ENCODE results near the gene PICK1.

PICK1 gene

GRCh38 chr22:38046070-38046748 is 11.0 kb upstream of the PICK1 start:
- FAIRE-seq (no peak), DNase-seq (ENCODE audit: insufficient read length, low spot score) (no peak)

- FAIRE-seq (no peak), DNase-seq (ENCODE audit: insufficient read length, low spot score) (no peak)
Observed at GRCh38 chr22:38049812-38050619, 7.2 kb upstream of the PICK1 start.

- DNase-seq (ENCODE audit: insufficient read length, low spot score) (no peak), FAIRE-seq (no peak)
Observed at GRCh38 chr22:38050720-38051119, 6.5 kb upstream of the PICK1 start.

GRCh38 chr22:38051261-38051660 is 5.9 kb upstream of the PICK1 start:
- no peak for FAIRE-seq
- no peak for DNase-seq (ENCODE audit: insufficient read length, low spot score)

GRCh38 chr22:38051900-38052862 is 5.0 kb upstream of the PICK1 start:
- peak; percentile 89 for DNase-seq (ENCODE audit: insufficient read length, low spot score)
- peak; percentile 74 for FAIRE-seq

GRCh38 chr22:38062791-38063190 is 5.6 kb downstream of the PICK1 start:
- DNase-seq (ENCODE audit: insufficient read length, low spot score): no peak
- FAIRE-seq: no peak

- DNase-seq (ENCODE audit: insufficient read length, low spot score): no peak
- FAIRE-seq: no peak
Observed at GRCh38 chr22:38065539-38065938, 8.3 kb downstream of the PICK1 start.

- DNase-seq (ENCODE audit: insufficient read length, low spot score): no peak
Observed at GRCh38 chr22:38066381-38067027, 9.3 kb downstream of the PICK1 start.

GRCh38 chr22:38067028-38067415 is 9.8 kb downstream of the PICK1 start:
- DNase-seq (ENCODE audit: insufficient read length, low spot score) (no peak), FAIRE-seq (no peak)

More at GRCh38 chr22:38066381-38067027, 9.3 kb downstream of the PICK1 start:
- no peak for FAIRE-seq

- DNase-seq (ENCODE audit: insufficient read length, low spot score): no peak
- no peak for FAIRE-seq
Observed at GRCh38 chr22:38067761-38068360, 10.7 kb downstream of the PICK1 start.

GRCh38 chr22:38068641-38069371 is 11.6 kb downstream of the PICK1 start:
- no peak for DNase-seq (ENCODE audit: insufficient read length, low spot score)
- no peak for FAIRE-seq

GRCh38 chr22:38069372-38070249 is 12.4 kb downstream of the PICK1 start:
- FAIRE-seq (no peak), DNase-seq (ENCODE audit: insufficient read length, low spot score) (no peak)

- DNase-seq (ENCODE audit: insufficient read length, low spot score): no peak
- FAIRE-seq: no peak
Observed at GRCh38 chr22:38070250-38070921, 13.2 kb downstream of the PICK1 start.

- DNase-seq (ENCODE audit: insufficient read length, low spot score) (no peak), FAIRE-seq (no peak)
Observed at GRCh38 chr22:38071421-38072321, 14.5 kb downstream of the PICK1 start.

GRCh38 chr22:38072322-38073149 is 15.3 kb downstream of the PICK1 start:
- FAIRE-seq: no peak

More at GRCh38 chr22:38072322-38073149, 15.3 kb downstream of the PICK1 start:
- DNase-seq (ENCODE audit: insufficient read length, low spot score): no peak

Measured in GM19239 (cell line).